ENCODE measurements around the gene LRP1B.
"Not testable (repeated sequence)": the region's sequence is repeated elsewhere in the genome, so short reads cannot be mapped to it uniquely, and the experiment has no call there.

LRP1B gene

DNA sequence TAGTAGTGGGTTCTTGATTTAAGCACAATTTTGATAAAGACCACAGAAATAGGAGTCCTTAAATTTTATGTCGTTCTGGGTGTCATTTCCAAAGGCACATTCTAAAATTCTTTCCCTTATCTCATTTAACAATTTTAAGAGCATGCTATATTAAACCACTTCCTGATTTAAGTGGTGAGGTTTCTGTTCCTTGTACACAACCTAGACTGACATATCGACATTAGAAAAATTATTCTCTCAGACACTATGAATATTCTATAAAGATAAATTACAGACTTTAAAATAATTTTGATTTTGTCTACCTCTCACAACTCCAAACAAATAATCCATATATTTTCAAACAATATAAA is 923.8 kb downstream of the LRP1B start:
- no peak for DNase-seq

DNA sequence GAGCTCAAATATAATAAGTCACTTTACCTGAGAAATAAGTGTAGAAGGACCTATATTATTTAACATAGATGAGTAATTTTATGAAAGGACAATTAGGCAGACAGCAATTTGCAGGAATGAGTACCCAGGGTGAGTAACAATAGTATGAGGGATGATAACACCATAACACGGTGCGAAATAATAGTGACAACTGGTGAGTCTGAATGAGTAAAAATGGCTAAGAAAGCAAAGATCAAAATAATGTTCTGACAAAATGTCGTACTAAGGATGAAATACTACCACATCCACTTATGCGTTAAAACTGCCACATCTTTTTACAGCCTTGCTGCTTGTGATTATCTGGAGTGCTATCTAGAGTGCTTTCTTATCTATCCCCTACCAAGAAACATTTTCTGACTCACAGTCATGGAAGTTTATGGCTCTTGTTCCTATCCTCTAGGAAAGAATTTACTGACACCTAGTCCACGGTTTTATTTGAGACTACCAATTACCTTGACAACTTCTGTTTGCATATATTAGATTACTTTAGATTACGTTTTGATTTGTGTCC is 929.7 kb downstream of the LRP1B start:
- no peak for DNase-seq

DNA sequence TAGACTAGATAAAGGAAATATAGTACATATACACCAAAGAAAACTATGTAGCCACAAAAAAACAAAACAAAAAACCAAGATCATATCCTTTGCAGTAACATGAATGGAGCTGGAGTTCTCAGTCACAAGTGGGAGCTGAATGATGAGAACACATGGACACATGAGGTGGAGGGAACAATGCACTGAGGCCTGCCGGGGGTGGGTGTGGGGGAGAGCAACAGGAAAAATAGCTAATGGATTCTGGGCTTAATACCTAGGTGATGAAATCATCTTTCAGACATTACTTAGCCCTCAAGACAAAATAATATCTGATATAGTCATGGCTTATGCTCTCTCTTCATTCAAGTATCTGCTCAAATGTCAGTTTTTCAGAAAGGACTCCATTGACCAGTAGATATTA is 930.6 kb downstream of the LRP1B start:
- no peak for DNase-seq

DNA sequence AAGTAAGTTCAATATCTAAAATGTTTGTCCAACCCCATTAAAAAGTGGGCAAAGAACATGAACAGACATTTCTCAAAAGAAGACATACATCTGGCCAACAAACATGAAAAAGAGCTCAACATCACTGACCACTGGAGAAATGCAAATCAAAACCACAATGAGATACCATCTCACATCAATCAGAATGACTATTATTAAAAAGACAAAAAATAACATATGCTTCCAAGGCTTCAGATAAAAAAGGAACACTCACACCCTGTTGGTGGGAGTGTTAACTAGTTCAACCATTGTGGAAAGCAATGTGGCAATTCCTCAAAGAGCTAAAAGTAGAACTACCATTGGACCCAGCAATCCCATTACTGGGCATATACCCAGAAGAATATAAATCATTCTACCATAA is 931.1 kb downstream of the LRP1B start:
- DNase-seq: no peak

DNA sequence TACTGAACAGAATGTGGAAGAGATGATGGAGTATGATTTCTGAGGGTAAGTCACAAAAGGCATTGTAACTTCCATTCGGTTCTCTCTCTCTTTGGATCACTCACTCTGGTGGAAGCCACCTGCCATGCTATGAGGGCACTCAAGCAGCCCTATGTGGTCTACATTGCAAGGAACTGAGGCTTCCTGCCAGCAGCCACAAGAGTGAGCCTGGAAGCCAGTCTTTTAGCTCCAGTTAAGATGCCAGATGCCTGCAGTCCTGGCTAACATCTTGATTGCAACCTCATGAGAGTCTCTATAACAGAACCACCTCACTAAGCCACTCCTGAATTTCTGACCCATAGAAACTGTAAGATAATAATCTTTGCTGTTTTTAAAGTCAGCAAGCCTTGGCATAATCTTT is 935.7 kb downstream of the LRP1B start:
- DNase-seq: peak; percentile 31

DNA sequence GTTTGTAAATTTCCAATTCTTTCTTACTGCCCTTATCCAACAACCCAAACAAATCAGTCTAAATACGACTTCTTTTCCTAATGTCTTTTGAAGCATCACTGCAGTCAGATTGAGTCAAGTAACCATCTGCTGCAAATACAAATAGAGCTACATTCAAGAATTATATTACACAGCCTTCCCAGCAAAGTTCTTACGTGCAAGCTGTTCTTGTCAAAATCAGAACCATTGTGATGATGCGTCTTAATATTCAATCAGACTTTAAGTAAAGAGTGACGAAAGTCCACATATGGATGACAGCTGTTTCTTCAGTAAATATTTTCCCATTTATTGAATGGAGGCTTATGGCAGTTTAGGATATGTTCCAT is 943.8 kb downstream of the LRP1B start:
- peak; percentile 98 for DNase-seq

DNA sequence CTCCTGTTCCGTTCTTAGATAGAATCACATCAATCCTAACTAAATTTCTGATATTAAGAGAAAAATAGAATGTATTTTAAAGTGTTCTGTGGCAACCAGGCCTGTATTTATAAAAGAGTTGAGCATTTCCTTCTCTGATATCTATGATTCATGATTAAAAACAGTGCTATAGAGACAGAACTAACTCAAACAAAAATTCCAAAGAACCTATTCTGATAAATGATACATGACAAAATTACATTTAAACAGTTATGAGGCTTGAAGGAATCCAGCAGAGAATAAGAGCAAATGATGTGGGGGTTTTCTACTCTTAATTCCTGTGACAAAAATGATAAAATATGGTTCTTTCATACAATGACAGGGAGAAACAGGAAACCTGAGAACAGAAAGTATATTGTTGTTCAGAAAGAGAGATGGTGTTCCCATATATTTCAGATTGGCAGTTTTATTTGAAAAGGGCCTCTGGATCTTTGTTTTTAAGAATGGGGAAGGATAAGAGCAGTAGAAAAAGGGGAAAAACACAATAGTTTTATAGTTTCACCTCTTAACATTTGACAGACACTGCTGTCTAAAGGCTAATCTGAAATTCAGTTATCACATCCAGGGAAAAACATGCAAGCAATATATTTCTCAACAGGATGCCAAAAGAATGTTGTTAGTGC is 944.3 kb downstream of the LRP1B start:
- DNase-seq: peak; percentile 56

DNA sequence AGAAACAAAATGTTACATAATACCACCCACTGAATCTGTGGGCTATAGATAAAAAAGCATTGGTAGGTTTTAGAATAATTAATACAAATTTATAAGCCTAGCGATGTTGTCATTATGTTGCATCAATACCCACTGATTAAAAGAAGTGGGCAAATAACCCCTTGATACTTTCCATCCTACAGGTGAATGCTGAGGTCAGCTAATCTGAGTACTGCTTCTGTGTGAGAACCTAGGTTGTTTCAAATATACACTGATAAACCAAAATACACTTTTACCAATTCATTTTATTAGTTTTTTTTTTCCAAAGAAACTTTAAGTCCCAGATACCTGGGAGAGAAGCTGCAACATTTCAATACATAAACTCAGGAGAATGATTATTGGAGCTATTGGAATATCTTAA is 948.6 kb downstream of the LRP1B start:
- DNase-seq: no peak

DNA sequence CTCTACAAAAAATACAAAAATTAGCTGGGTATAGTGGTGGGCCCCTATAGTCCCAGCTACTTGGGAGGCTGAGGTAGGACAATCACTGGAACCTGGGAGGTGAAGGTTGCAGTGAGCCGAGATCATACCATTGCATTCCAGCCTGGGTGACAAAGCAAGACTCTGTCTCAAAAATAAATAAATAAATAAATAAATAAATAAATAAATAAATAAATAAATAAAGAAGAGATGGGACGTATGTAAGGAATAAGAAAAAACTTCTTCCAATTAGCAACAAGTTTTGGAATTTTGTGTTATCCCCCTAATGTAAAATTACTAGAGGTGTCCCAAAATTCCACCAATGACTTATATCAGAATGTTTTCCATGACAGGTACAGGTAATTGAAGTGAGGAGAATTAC is 961.7 kb downstream of the LRP1B start:
- not testable (repeated sequence) for DNase-seq

DNA sequence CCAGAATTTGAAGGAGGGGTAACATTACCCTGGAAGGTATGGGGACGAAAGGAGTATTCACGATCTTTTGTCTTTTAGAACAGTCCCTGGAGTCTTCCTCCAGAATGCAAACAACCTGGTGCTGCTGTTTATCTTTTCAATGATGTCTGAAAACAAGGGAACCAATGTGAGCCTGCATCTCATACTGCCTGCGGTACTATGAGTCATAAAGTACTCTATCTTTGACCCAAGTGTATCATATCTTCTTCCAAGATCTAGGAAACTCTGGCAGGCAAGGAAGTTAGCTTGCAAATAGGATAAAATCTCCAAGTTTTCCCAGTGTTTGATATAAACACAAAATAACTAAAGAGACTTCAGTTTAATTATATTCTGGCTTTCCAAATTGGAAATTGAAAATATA is 968.5 kb downstream of the LRP1B start:
- DNase-seq: no peak

DNA sequence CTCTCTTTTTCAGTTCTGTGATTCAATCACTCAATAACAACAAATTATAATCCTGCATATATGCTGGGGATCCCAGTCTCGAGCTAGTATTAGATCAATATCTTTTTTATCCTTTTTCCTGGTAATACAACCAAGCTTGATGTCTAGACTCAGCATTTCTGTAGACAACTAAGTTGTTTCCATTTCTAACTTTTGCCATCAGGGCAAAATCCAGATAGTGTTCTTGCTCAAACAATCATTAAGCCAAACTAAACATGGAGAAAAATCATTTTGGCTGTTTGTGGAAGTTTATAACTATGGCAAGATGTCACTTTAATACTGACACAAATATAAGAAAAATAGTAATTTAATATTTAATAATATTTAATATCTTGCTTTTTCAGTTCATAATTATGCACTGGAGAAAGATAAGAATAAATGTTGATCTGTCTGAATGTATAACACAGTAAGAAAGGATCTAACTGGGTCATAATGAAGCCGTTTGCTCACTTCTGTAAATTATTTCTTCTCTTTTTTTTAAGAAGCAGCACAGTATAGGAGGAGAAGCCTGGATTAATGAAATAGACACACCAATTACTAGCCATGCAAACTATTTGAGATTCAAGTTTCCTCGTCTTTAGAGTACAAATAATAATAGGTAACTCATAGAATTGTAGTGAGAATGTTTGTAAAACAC is 979.1 kb downstream of the LRP1B start:
- DNase-seq: no peak

DNA sequence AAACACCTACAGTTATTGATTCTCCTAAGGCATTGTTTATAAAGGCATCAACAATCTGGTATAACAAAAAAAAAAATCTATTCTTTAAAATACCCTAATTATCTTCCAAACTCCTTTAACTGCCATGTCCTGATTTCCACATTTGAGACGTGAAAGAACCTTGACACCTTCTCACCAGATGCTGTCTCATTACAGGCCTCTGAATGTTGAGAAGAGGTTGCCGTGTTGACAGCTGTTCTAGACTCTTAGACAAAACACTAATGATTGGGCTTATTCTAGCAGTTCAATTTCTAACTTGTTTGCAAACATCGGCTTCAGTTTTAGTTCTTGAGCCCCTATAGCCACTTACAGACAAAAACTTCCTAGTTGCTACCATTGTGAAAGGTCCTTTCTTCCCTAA is 988.8 kb downstream of the LRP1B start:
- DNase-seq: peak; percentile 71

DNA sequence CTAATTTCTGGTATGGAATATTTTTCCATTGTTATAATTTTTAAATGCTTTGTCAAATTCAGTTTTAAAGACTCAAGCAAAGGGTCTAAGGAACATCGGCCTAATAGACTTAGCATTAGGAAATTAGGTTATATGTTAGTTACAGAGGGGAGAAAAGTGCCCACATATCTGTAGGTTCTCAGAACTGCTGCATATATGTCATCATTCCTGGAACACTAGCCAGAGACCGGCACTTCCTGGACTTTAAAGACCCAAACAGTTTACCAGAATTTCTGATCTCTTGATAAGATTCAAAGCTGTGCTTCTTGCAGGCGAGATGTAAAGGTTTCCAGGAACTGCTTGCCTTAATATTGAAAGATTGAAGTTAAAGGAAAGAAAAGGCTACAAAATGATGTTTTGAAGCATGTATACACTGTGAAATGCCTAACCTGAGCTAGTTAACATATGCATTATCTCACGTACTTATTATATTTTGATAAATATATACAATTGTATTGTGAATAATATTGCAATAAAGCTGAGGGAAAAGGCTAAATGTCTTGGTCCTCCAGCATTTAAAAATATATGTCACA is 993.6 kb downstream of the LRP1B start:
- DNase-seq: no peak

DNA sequence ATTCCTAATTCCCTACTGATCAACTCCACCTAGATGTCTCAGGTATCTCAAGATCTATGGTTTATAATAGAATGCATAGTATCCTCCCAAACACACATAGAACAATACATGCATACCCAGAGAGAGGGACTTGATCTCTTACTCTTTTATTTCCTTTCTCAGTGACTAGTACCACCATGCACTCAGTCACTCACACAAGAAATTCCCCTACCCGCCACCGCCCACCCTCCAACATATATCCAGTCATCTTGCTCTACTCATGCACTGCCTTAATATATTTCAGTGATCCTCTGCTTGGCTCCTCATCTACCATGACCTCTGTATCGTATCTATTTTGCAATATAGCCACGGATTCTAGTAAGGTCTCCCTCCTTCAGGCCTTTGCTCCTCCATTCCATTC is 996.9 kb downstream of the LRP1B start:
- DNase-seq: no peak

DNA sequence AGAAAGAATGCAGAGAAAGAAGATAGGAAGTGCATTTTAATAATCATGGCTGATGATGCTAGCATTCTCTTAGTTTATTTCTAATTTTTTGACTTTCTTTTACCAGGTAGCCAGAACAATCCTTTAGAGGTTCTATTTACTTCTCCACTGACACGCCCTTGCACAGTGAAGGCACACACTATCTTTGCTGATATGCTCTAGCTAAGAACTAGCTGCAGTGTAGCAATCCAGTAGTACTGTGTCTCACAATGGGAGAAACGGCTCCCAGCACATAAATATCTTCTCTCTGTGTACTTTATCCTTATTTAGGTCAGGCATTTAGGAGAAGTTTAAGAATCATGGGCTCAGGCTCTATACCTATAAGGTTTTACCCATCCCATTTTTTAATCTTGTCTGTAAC is 1005.4 kb downstream of the LRP1B start:
- no peak for DNase-seq

DNA sequence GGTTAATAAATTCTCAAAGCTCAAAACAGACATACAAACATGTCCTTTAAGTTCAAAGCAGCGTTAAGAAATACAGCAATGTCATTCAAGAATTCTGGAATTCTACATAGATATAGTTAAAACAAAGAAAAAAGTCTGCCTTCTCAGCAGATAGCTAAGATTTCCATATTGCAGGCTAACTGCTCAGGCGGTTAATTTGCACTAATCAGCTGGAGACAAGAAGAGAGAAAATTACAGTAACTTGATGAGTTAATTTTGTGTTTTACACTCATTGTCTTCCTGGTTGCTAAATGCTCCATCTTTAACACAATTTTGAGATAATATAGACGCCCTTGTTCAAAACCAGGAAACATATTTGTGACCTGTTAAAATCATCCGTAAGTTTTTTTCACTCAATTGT is 1012.0 kb downstream of the LRP1B start:
- no peak for DNase-seq

DNA sequence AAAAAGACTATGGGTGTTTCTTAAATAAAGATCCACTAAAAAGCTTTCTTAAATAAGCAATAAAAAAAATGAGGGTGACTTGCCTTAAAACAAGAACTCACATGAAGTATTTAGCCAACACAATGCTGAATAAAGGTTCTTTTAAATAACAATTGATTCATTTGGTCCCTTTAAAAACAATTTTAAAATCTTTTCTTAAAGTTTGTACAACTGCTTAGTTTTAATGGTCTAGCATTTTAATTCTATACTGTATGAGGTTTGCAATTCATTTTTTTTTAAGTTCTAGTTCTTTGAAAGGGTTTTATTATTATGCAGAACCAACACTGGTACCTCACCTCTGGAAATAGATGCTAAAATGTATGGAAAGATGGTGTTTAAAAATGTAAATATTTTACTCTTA is 1017.5 kb downstream of the LRP1B start:
- no peak for DNase-seq

DNA sequence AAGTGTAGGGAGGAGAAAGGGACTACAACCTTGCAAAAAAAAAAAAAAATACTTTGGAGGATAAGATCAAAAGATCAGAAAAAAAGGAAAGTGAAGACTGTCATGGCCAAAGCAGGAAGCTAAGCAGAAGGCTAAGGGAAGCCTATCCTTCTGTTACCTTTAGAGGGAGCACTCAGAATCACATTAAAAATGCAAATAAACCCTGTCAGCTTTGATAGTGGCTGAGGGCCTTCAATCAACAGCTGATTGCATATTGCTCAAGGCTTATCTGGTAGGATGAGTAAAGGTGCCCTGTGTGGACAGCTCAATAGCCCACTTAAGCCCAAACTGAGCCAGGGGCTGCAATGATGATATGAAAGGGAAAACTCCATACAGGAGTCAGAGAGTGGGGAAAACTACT is 1021.2 kb downstream of the LRP1B start:
- peak; percentile 14 for DNase-seq

DNA sequence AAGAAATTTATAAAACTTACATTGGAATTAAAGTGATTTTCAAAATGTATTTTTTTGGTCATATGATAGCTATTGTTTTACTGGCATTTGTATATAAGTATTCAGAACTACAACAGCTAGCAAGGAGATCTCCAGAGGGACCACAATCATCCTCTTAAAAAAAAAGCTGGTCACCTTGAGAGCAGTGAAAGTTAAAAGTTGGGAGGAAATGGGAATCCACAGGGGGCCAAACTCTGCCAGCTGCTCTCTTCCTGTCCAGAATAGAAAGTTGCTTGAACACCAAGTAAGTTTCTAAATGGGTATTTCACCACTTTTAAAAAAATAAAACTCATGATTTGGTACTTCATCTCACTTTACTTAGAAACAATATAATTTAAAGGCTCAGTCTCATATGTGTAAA is 1025.1 kb downstream of the LRP1B start:
- no peak for DNase-seq

DNA sequence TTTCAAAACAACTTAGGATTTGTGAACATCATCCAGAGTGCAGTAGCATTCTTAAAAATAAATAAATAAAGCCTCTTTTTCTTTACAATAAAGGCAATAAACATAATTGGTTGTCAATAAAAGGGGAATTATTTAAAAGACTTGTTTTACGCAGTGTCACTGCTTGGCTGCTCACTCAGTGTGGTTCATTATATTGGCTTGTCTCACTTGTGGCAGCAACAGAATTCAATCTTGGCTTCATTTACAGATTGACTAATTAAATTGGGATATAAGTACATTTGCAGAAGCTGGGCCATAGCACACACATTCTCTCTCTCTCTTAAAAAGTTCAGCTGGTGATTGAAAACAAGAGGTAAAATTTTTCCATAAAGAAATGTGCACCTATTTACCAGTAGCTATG is 1027.6 kb downstream of the LRP1B start:
- DNase-seq: no peak

DNA sequence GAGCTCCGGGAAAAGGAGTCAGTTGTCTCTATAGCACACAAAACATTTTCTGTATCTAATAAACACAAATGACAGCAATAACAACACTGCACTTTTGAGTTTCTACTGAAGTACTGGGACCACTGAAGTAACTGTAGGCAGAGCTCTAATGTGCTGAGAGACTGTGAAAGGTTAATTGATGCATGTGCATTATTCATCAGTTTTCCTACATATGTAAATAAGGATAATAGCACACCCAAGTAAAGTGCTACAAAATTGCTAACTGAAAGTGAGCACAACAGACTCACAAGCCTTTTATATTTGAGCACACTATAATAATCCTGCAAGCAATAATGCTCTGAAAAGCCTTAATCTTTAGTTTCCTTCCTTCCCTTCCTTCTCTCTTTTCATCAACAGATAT is 1051.6 kb downstream of the LRP1B start:
- no peak for DNase-seq

DNA sequence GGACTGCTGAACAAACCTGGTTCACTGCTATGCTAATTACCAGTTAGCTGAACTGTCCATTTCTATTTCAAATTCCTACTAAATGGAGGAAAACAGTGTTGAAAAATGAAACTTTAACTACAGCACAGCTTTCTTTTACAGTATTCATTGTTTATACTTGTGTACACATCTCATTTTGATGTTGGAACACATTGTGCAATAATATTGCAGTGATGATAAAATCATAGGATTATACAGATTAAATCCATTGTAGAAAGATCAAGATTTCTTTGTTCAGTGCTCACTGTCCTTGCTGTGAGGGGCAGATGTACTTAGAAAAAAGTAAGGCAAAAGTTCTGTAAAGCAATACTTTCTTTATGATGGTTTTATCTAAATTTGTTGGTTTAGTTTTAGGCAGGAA is 1055.1 kb downstream of the LRP1B start:
- no peak for DNase-seq

DNA sequence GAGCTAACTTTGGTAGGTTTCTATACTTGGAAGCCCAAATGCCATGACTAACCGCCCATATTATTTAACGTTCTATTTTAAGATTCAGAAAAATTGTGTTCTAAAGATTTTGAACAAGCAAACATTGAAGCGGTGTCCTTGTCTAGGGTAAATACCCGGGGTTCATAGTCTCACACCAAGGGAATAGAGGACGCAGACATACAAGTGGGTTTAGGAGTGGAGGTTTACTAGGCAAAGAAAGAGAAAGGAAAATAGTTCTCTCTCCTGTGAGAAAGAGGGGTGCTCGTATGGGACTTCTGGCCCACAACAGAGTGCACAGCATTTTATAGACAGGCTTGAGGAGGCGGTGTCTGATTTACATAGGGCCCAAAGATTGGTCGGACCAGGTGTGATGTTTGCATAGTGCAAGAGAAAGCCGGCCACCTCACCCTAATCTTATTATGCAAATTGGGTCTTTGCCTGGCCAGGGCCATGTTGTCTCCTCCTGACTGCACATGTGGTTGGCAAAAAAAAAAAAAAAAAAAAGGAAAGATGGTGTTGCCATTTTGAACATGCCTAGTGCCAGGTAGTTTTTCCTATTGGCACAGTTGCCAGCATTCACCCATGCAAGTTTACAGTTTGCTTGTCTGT is 1062.6 kb downstream of the LRP1B start:
- peak; percentile 32 for DNase-seq

DNA sequence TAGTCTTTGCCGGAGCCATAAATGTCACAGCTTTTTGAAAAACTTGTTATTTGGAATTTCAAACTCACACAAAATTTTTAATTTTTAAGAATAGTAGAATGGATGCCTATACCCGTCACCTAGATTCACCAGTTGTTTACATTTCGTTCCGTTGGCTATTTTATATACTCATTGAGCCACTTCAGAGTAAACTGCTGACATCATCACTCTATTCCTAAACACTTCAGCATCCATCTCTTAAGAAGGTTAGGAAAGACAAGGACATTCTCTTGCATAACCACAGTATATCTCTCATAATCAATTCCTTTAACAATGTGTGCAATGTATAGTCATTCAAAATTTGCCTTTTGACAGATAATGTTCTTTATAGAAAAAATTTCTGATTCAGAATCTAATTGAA is 1065.8 kb downstream of the LRP1B start:
- no peak for DNase-seq
